ENCODE results near the gene MAP3K2.

- TF ChIP-seq CTCF (IDR thresholded peaks at IDR 0.05; ENCODE audit: insufficient read depth, low read depth, low read length) (no peak), EZH2 (IDR thresholded peaks at IDR 0.05; ENCODE audit: insufficient read depth, low read length) (no peak)
Observed at GRCh38 chr2:127280693-127281092, 107.1 kb downstream of the MAP3K2 start.
